Breast epithelium (tissue), 4 donors: Measurements from ENCODE around the gene OR10A2. TPM values are rescaled to one million over a fixed set of nuclear protein-coding genes. Genes with fewer than 3 reads are reported as not detected.

Experiments
- DNase-seq, 2 donors: peaks; one replicate each; pipeline ENCODE4 v3.0.0-alpha.2; 2019; ENCODE audit warnings: low spot score in 2 of 2
- H3K27ac ChIP-seq, 2 donors: fragments of 200-600 bp; sonication (generic) in 1 of 2; one replicate each; pipeline ENCODE4 v1.5.1; 2016 to 2019; ENCODE audit warnings: mild to moderate bottlenecking in 1 of 2
- H3K27me3 ChIP-seq, 2 donors: fragments of 200-600 bp; sonication (generic) in 1 of 2; one replicate each; pipeline versions ENCODE4 v1.5.1 to v1.6.0; 2017 to 2019; ENCODE audit warnings: control low read depth in 1 of 2, mild to moderate bottlenecking in 1 of 2
- H3K36me3 ChIP-seq: fragments of 200-600 bp; one replicate; pipeline ENCODE4 v1.5.1; 2019
- H3K4me1 ChIP-seq, 2 donors: fragments of 200-600 bp; sonication (generic); one replicate each; pipeline ENCODE4 v1.5.1; 2016 to 2019; ENCODE audit warnings: control low read depth in 1 of 2
- H3K4me3 ChIP-seq, 3 donors: fragments of 200-600 bp; sonication (generic); 1 replicate in 2 of 3; 2 replicates in 1 of 3; pipeline ENCODE4 v1.5.1; 2016 to 2019; ENCODE audit warnings: mild to moderate bottlenecking in 3 of 3, moderate library complexity in 2 of 3
- H3K9me3 ChIP-seq, 2 donors: fragments of 200-600 bp; sonication (generic) in 1 of 2; one replicate each; pipeline ENCODE4 v1.5.1; 2016 to 2019; ENCODE audit warnings: control low read depth in 1 of 2
- CTCF ChIP-seq, 3 donors: fragments of 450-650 bp; IDR thresholded peaks; one replicate each; pipeline ENCODE4 v1.5.1; 2016 to 2017; ENCODE audit warnings: antibody characterized with exemption in 3 of 3, mild to moderate bottlenecking in 3 of 3, moderate library complexity in 3 of 3
- POLR2A ChIP-seq: fragments of 450-650 bp; IDR thresholded peaks from one replicate; pipeline ENCODE4 v1.6.1; 2016; ENCODE audit warnings: antibody characterized with exemption, mild to moderate bottlenecking, moderate library complexity
- POLR2AphosphoS5 ChIP-seq, 3 donors: sonication (generic); formaldehyde crosslinking; IDR thresholded peaks; one replicate each; pipeline ENCODE4 v1.6.1; 2017; ENCODE audit warnings: antibody characterized with exemption in 3 of 3
- intact Hi-C: fragments of 100-400 bp; cut with DNase I; formaldehyde crosslinking; loops from one replicate; pipeline ENCODE4 v1.15.1; 2023; ENCODE audit warnings: low total_unique reads
- total RNA-seq, 3 donors: library from RNA; depleted of rRNA; stranded (reverse); fragments of >200 nt; gene quantifications; one replicate each; pipeline ENCODE4 v1.1.0, GENCODE V29; 2016

The OR10A2 gene
- total RNA-seq, 3 donors from 2014 or later: not detected

- intact Hi-C loops: no loop called here
- TF ChIP-seq POLR2A (no peak), POLR2AphosphoS5 (IDR thresholded peaks at IDR 0.05) (no peak), CTCF (IDR thresholded peaks at IDR 0.05) (no peak)
- DNase-seq: no peak
- Histone ChIP-seq H3K27ac (no peak overlapping the region), H3K36me3 (no peaks in the 10 kb centered on the region), H3K4me1 (no peaks in the 10 kb centered on the region), H3K9me3 (no peaks in the 10 kb centered on the region), H3K4me3 (no peak overlapping the region), H3K27me3 (no peaks in the 10 kb centered on the region)
Observed at GRCh38 chr11:6919698-6920097, 56.8 kb downstream of the OR10A2 start.

GRCh38 chr11:6920702-6921101, 57.8 kb downstream of the OR10A2 start, which contains the start of gene OR2D3:
Gene OR2D3 (plus strand): TSS chr11:6921002. CDS start chr11:6921002, 0 bp downstream.
- no peaks in the 10 kb centered on the region for H3K4me1 ChIP-seq
- H3K36me3 ChIP-seq: no peaks in the 10 kb centered on the region
- intact Hi-C loops: no loop called here
- H3K4me3 ChIP-seq: no peak within 1 kb of the TSS
- DNase-seq: no peak
- no peaks in the 10 kb centered on the region for H3K9me3 ChIP-seq
- TF ChIP-seq POLR2A (no peak), POLR2AphosphoS5 (IDR thresholded peaks at IDR 0.05) (no peak), CTCF (IDR thresholded peaks at IDR 0.05) (no peak)
- no peak within 1 kb of the TSS for H3K27ac ChIP-seq
- H3K27me3 ChIP-seq: no peaks in the 10 kb centered on the region

Other genes with a start within 250 kb of the OR10A2 start
- 10 to 100 TPM; 27.2 to 71.4 (median 38.2) TPM for gene TPP1, start 243.6 kb upstream of the OR10A2 start, total RNA-seq
- gene DCHS1, start 207.2 kb upstream of the OR10A2 start, total RNA-seq: 10 to 100 TPM in 2 of 3 donors, 1 to 10 TPM in 1; 7.2 to 18.0 (median 13.8) TPM
- gene MRPL17, start 179.7 kb upstream of the OR10A2 start, total RNA-seq: 10 to 100 TPM; 16.8 to 25.2 (median 18.9) TPM
- 1 to 10 TPM in 1 of 3 donors, under 1 TPM in 1, not detected in 1; 0.44 to 3.6 TPM for gene OR2AG2, start 91.1 kb upstream of the OR10A2 start, total RNA-seq
- gene OR2AG1, start 80.0 kb upstream of the OR10A2 start, total RNA-seq: not detected
- 1 to 10 TPM in 1 of 3 donors, under 1 TPM in 2; 0.16 to 1.2 (median 0.33) TPM for gene OR6A2, start 63.4 kb upstream of the OR10A2 start, total RNA-seq
- gene OR10A5, start 17.4 kb upstream of the OR10A2 start, total RNA-seq: not detected
- gene OR10A4, start 13.6 kb downstream of the OR10A2 start, total RNA-seq: not detected
- under 1 TPM in 2 of 3 donors, not detected in 1; 0.44 to 0.66 TPM for gene OR2D2, start 29.4 kb downstream of the OR10A2 start, total RNA-seq
- gene OR2D3, start 57.9 kb downstream of the OR10A2 start, total RNA-seq: not detected
- gene ZNF215, start 63.4 kb downstream of the OR10A2 start, total RNA-seq: 1 to 10 TPM in 2 of 3 donors, under 1 TPM in 1; 0.80 to 3.6 (median 2.3) TPM
- 1 to 10 TPM; 3.0 to 6.9 (median 4.9) TPM for gene ZNF214, start 157.3 kb downstream of the OR10A2 start, total RNA-seq
- gene NLRP14, start 157.4 kb downstream of the OR10A2 start, total RNA-seq: under 1 TPM; under 0.01 to 0.29 (median 0.16) TPM
- gene RBMXL2, start 225.9 kb downstream of the OR10A2 start, total RNA-seq: under 1 TPM in 1 of 3 donors, not detected in 2; 0.15 TPM